Measurements from ENCODE around the gene COLEC11. TPM values are rescaled to one million over a fixed set of nuclear protein-coding genes. Genes with fewer than 3 reads are reported as not detected.
"Not testable (repeated sequence)": the region's sequence is repeated elsewhere in the genome, so short reads cannot be mapped to it uniquely, and the experiment has no call there.

COLEC11 gene
- total RNA-seq, 4 donors from 2014 or later, result 0.66 to 6.7 (median 1.6) TPM; not detected in 1

DNA sequence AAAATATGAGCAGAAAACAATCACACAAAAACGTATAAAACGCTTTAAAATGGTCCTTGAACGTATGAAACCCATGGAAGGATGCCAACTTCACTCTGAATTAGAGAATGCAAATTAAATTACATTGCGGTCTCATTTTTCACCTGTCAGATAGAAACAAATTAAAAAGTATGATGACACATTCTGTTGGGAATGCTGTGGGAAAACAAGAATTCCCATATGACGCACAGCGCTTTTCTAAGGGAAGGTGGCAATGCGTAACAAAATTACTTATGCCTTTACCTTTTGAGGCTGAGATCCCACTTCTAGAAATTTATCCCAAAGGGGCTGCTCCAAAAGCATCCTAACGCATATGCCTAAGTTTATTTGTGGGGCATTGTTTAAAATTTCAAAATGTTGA is 23.6 kb upstream of the COLEC11 start:
- Histone ChIP-seq H3K27me3 (no peaks in the 10 kb centered on the region), H3K9me3 (no peaks in the 10 kb centered on the region), H3K36me3 (no peaks in the 10 kb centered on the region), H3K4me3 (no peak overlapping the region), H3K27ac (no peak overlapping the region), H3K4me1 (peaks cover 0 to 12% (median 5%) of the 10 kb centered on the region in 4 donors)
- WGBS, 2 donors, result 82 to 83% methylated on average over 8 of the region's 8 CpGs
- no peak for DNase-seq (ENCODE audit: low spot score in 2 of 2)
- no peak for TF ChIP-seq EP300 (IDR thresholded peaks at IDR 0.05)
- TF ChIP-seq POLR2A (IDR thresholded peaks at IDR 0.05), result no peak
- TF ChIP-seq, protein P1, sequence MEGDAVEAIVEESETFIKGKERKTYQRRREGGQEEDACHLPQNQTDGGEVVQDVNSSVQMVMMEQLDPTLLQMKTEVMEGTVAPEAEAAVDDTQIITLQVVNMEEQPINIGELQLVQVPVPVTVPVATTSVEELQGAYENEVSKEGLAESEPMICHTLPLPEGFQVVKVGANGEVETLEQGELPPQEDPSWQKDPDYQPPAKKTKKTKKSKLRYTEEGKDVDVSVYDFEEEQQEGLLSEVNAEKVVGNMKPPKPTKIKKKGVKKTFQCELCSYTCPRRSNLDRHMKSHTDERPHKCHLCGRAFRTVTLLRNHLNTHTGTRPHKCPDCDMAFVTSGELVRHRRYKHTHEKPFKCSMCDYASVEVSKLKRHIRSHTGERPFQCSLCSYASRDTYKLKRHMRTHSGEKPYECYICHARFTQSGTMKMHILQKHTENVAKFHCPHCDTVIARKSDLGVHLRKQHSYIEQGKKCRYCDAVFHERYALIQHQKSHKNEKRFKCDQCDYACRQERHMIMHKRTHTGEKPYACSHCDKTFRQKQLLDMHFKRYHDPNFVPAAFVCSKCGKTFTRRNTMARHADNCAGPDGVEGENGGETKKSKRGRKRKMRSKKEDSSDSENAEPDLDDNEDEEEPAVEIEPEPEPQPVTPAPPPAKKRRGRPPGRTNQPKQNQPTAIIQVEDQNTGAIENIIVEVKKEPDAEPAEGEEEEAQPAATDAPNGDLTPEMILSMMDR (IDR thresholded peaks at IDR 0.05), result no peak

DNA sequence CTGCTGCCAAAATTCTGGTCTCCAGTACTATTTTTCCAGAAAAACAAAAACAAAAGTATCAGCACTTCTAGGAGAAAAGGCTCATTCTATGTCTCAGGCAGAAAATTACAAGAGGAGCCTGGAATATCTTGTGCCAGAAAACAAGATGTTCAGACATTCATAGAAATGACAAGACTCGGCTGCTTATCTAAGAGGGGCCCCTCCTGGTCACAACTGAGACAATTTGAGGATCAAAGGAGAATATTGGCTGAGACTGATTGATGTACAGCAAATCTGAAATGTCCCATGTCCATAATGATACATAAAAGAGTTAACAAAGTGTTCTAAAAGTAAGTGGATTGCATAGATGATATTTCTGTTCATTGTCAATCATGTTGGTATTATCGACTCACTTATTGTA is 22.3 kb upstream of the COLEC11 start:
- no peak for DNase-seq (ENCODE audit: low spot score in 2 of 2)
- TF ChIP-seq, protein P1 (IDR thresholded peaks at IDR 0.05), result no peak
- no peak for TF ChIP-seq EP300 (IDR thresholded peaks at IDR 0.05)
- no peak for TF ChIP-seq POLR2A (IDR thresholded peaks at IDR 0.05)
- H3K4me1 ChIP-seq, result peaks cover 0 to 25% (median 17%) of the 10 kb centered on the region in 4 donors
- no peaks in the 10 kb centered on the region for H3K9me3 ChIP-seq
- H3K27ac ChIP-seq, result no peak overlapping the region
- WGBS, 2 donors, result 58 to 62% methylated on average over 2 of the region's 2 CpGs
- H3K27me3 ChIP-seq, result no peaks in the 10 kb centered on the region
- no peak overlapping the region for H3K4me3 ChIP-seq
- peaks cover 0 to 13% (median 0%) of the 10 kb centered on the region in 3 donors for H3K36me3 ChIP-seq

DNA sequence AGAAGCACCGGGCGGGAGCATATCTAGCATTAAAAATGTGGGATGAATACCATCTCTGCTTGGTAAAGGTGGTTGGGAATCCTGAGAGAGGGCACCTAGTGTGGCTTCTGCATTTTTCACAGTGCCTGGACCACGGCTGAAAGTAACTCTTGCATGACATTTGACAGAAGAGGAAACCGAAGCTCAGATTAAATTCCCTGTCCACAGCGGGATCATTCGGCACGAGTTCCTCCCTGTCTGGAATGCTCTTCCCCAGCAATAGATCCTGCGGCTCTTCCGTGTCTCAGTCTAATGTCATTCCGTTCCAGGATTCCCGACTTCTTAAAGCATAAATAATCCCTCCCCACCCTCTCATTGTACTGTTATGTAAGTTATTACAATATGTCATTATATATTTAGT is 20.8 kb upstream of the COLEC11 start:
- H3K4me3 ChIP-seq, result no peak overlapping the region
- TF ChIP-seq, protein P1 (IDR thresholded peaks at IDR 0.05), result no peak
- TF ChIP-seq EP300 (IDR thresholded peaks at IDR 0.05) (no peak), POLR2A (IDR thresholded peaks at IDR 0.05) (no peak)
- 94 to 96% methylated on average over 11 of the region's 11 CpGs for WGBS, 2 donors
- H3K4me1 ChIP-seq, result peaks cover 4 to 41% (median 24%) of the 10 kb centered on the region in 4 donors
- no peaks in the 10 kb centered on the region for H3K9me3 ChIP-seq
- no peak for DNase-seq (ENCODE audit: low spot score in 2 of 2)
- peaks cover 0 to 28% (median 0%) of the 10 kb centered on the region in 3 donors for H3K36me3 ChIP-seq
- no peaks in the 10 kb centered on the region for H3K27me3 ChIP-seq
- H3K27ac ChIP-seq, result no peak overlapping the region

DNA sequence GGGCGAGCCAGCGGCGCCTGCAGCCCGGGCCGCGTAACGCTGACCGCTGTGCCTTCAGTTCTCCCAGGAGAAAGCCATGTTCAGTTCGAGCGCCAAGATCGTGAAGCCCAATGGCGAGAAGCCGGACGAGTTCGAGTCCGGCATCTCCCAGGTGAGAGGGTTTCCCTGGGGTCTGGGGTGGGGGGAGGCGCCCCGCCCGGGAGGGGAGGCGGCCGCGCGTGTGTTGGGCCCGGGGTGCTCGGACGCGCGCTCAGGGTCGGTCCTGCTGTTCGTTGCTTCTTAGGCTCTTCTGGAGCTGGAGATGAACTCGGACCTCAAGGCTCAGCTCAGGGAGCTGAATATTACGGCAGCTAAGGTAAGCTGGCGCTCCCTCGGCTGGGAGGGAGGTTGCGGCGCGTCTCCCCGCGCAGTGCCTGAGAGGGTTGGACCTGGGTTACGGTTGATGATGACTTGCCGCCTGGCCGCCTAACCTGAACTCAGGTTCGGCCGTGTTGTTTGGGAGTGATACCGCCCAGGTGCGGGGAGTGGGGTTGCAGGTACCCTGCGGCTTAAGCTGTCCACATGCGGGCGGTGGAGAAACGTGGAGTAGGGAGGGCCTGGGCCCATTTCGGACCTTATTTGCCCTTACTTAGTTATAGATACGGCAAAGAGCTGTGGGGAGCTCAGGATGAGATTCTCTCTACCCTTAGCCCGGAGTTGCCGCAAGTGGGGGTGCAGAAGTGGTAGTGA is 19.2 kb upstream of the COLEC11 start:
- DNase-seq (ENCODE audit: low spot score in 2 of 2), result no peak
- WGBS, 2 donors, result 1 to 2% methylated on average over 28 to 52 of the region's 54 CpGs
- H3K4me1 ChIP-seq, result peaks cover 4 to 49% (median 26%) of the 10 kb centered on the region in 4 donors
- H3K27ac ChIP-seq, result peak overlapping the region; percentile 83 to 98 (median 90)
- H3K4me3 ChIP-seq, result peak overlapping the region; percentile 70 to 96 (median 82)
- peaks cover 0 to 44% (median 6%) of the 10 kb centered on the region in 3 donors for H3K36me3 ChIP-seq
- TF ChIP-seq, protein P1 (IDR thresholded peaks at IDR 0.05), result no peak
- TF ChIP-seq EP300 (IDR thresholded peaks at IDR 0.05), result no peak
- no peak for TF ChIP-seq POLR2A (IDR thresholded peaks at IDR 0.05)
- no peaks in the 10 kb centered on the region for H3K27me3 ChIP-seq
- no peaks in the 10 kb centered on the region for H3K9me3 ChIP-seq

DNA sequence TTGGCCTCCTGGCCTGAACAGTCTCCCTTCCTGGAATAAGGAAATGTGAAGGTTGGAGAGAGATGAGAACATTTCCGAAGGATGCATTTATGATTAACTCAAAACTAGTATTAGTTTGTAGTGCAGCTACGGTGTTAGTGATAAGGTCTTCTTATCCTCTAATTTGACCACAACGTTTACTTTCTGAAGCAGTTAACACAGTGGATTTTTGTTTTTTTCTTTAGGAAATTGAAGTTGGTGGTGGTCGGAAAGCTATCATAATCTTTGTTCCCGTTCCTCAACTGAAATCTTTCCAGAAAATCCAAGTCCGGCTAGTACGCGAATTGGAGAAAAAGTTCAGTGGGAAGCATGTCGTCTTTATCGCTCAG is 18.7 kb upstream of the COLEC11 start:
- not testable (repeated sequence) for H3K27me3 ChIP-seq; H3K9me3 ChIP-seq; DNase-seq (ENCODE audit: low spot score in 2 of 2)
- H3K27ac ChIP-seq, result peak overlapping the region; percentile 83 to 98 (median 90)
- H3K4me1 ChIP-seq, result peaks cover 4 to 49% (median 26%) of the 10 kb centered on the region in 4 donors
- H3K36me3 ChIP-seq, result peaks cover 0 to 49% (median 6%) of the 10 kb centered on the region in 3 donors
- WGBS, 2 donors, result 71 to 76% methylated on average over 10 of the region's 10 CpGs
- peak overlapping the region; percentile 70 to 96 (median 82) for H3K4me3 ChIP-seq
